HG03280 (cell line): ENCODE measurements around the gene SRCIN1.
"Not testable (repeated sequence)": the region's sequence is repeated elsewhere in the genome, so short reads cannot be mapped to it uniquely, and the experiment has no call there.

Experiments
- ATAC-seq: cut with Tn5 transposase; IDR thresholded peaks from one replicate; pipeline ENCODE4 v1.9.1; 2021; ENCODE audit warnings: mild to moderate bottlenecking, moderate library complexity; ENCODE audit not compliant: unreplicated experiment

The SRCIN1 gene

GRCh38 chr17:38551121-38551520, 54.6 kb downstream of the SRCIN1 start:
- no peak for ATAC-seq

- ATAC-seq: no peak
These were observed 55.1 kb downstream of the SRCIN1 start for GRCh38 chr17:38550661-38551060.

- no peak for ATAC-seq
These were observed 56.5 kb downstream of the SRCIN1 start for GRCh38 chr17:38549285-38549684.

- ATAC-seq: no peak
These were observed 58.3 kb downstream of the SRCIN1 start for GRCh38 chr17:38547444-38547843.

- ATAC-seq: no peak
These were observed 59.4 kb downstream of the SRCIN1 start for GRCh38 chr17:38546396-38546795.

GRCh38 chr17:38545531-38546225, 60.1 kb downstream of the SRCIN1 start:
- ATAC-seq: no peak

- no peak for ATAC-seq
These were observed 60.9 kb downstream of the SRCIN1 start for GRCh38 chr17:38544839-38545209.

GRCh38 chr17:38544175-38544838, 61.4 kb downstream of the SRCIN1 start:
- no peak for ATAC-seq

GRCh38 chr17:38543403-38544174, 62.2 kb downstream of the SRCIN1 start:
- no peak for ATAC-seq

GRCh38 chr17:38542286-38542685, 63.5 kb downstream of the SRCIN1 start:
- no peak for ATAC-seq

- ATAC-seq: no peak
These were observed 64.5 kb downstream of the SRCIN1 start for GRCh38 chr17:38541281-38541680.

- no peak for ATAC-seq
These were observed 65.2 kb downstream of the SRCIN1 start for GRCh38 chr17:38540514-38541045.

- no peak for ATAC-seq
These were observed 66.4 kb downstream of the SRCIN1 start for GRCh38 chr17:38539386-38539785.

GRCh38 chr17:38538906-38539305, 66.8 kb downstream of the SRCIN1 start:
- ATAC-seq: no peak

GRCh38 chr17:38536661-38537060, 69.1 kb downstream of the SRCIN1 start:
- no peak for ATAC-seq

GRCh38 chr17:38535886-38536285, 69.9 kb downstream of the SRCIN1 start:
- ATAC-seq: no peak

- ATAC-seq: no peak
These were observed 71.3 kb downstream of the SRCIN1 start for GRCh38 chr17:38534498-38534885.

GRCh38 chr17:38533866-38534497, 71.8 kb downstream of the SRCIN1 start:
- no peak for ATAC-seq

- no peak for ATAC-seq
These were observed 72.5 kb downstream of the SRCIN1 start for GRCh38 chr17:38533241-38533640.

GRCh38 chr17:38532451-38532850, 73.3 kb downstream of the SRCIN1 start:
- ATAC-seq: no peak

GRCh38 chr17:38531761-38532160, 74.0 kb downstream of the SRCIN1 start:
- not testable (repeated sequence) for ATAC-seq
